Skin of body (tissue), 2 donors: ENCODE data around the gene TBX5. TPM values are rescaled to one million over a fixed set of nuclear protein-coding genes. Genes with fewer than 3 reads are reported as not detected.
"Not testable (repeated sequence)": the region's sequence is repeated elsewhere in the genome, so short reads cannot be mapped to it uniquely, and the experiment has no call there.

Experiments
- DNase-seq: peaks from one replicate; lab custom pipeline; 2025; lab: John Stamatoyannopoulos, UW
- total RNA-seq: library from RNA; depleted of rRNA; stranded (reverse); fragments of >200 nt; gene quantifications from one replicate; pipeline ENCODE4 v1.2.3, GENCODE V29; 2014

The TBX5 gene
- total RNA-seq, 1 donor from 2014 or later, result 1.4 TPM

- no peak for DNase-seq
Measured at GRCh38 chr12:114384739-114385138, 21.2 kb downstream of the TBX5 start.

DNA sequence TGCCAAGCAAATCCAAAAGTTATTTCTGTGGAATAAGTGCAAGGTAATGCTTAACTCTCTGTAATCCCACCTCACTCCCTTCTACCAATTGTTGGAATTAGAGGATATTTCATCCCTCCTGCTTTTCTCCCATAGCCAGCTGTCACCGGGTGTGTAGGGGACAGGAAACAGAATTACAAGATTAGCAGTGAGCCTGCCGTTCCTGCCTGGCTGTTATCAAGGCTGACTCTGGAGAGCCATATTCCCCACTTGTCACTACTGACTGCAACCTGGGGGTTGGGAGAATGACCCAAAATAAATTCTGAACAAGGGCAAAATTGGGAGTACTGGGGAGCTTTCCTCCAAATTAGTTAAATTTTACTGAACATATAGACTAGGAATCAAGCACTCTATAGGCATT lies 24.8 kb downstream of the TBX5 start:
- DNase-seq, result no peak

DNA sequence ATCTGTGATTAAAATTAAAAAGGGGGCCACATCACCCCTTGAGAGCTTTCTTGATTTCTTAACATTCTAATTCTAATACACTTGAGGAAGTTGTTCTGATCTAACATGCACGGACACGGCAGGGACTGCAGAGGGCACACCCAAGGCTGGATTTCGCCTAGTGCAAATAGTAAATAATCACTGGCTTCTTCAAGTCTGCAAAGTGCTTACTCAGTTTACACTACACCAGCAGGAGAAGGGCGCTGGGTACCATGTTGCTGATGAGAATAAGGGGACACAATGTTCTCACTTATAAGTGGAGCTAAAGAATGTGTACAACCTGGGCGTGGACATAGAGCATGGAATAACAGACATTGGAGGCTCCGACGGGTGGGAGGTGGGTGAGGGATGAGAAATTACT lies 34.2 kb downstream of the TBX5 start:
- no peak for DNase-seq

- no peak for DNase-seq
Measured at GRCh38 chr12:114371250-114371649, 34.7 kb downstream of the TBX5 start.

GRCh38 chr12:114368685-114369452 lies 37.1 kb downstream of the TBX5 start:
- peak; percentile 30 for DNase-seq

DNA sequence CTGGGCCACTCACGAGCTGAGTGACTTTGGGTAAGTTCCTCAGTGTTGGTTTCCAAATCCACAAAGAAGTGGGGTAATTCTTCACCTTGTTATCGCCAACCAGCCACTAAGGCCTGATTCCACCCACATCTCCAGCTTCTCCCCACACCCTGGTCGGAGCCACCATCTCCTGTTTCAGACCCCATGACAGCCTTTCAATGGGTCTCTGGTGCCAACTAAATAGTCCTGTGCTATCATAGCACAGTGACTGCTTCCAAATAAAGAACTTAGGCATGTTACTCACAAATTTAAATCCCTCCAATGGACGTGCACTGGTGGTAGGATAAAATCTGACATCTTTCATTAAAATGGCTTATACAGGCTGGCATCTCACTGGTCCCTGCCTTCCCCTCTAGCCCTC lies 44.0 kb downstream of the TBX5 start:
- no peak for DNase-seq

- DNase-seq, result no peak
Measured at GRCh38 chr12:114361545-114361944, 44.4 kb downstream of the TBX5 start.

GRCh38 chr12:114360485-114360884 lies 45.5 kb downstream of the TBX5 start:
- DNase-seq, result no peak

GRCh38 chr12:114355389-114356088 lies 50.4 kb downstream of the TBX5 start:
- DNase-seq, result no peak

DNA sequence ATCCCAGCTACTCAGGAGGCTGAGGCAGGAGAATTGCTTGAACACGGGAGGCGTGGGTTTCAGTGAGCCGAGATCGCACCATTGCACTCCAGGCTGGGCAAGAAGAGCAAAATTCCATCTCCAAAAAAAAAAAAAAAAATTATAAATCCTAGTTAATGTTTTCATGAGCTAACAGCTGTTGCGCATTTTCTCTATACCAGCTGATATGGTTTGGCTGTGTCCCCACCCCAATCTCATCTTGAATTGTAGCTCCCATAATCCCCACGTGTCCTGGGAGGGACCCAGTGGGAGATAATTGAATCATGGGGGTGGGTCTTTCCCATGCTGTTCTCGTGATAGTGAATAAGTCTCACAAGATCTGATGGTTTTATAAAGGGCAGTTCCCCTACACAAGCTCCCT lies 56.7 kb downstream of the TBX5 start:
- not testable (repeated sequence) for DNase-seq

- no peak for DNase-seq
Measured at GRCh38 chr12:114347861-114348260, 58.1 kb downstream of the TBX5 start.

- no peak for DNase-seq
Measured at GRCh38 chr12:114344831-114345230, 61.1 kb downstream of the TBX5 start.

DNA sequence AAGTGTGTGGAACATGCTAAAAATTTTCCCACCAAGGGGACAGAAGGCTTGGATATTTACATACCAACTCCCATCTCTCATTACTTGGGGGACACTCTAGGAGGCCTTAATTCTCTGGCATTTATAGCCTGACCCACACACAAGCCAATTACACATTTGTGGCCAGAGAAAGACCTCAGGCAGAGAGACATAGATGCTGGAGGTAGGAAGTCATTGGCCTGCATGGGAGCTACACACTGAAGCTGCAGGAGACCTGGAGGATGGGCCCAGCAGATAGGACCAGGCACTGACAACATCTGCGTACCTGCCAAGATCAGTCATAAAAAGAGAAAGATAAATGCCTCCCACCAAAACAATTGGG lies 61.7 kb downstream of the TBX5 start:
- DNase-seq, result no peak

- DNase-seq, result no peak
Measured at GRCh38 chr12:114343585-114344302, 62.2 kb downstream of the TBX5 start.

- DNase-seq, result no peak
Measured at GRCh38 chr12:114342656-114343055, 63.3 kb downstream of the TBX5 start.

DNA sequence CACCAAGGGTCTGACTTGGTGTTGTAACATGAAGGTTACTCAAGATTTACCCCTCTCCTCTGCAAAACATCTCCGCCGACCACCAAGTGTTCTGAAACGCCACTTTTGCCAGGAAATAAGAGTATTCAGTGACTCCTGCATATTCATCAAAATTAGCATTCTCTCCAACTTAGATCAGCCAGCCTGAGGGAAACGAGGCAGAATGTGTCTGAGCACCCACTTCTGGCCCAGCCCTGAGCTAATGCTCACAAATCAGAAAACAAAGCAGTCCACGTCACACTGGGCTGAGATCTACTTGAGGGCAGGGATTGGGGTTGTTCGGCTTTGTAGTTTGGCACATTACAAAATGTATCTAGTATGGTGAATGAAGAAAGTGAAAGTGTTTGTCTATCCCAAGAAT lies 64.3 kb downstream of the TBX5 start:
- no peak for DNase-seq

- no peak for DNase-seq
Measured at GRCh38 chr12:114340231-114340630, 65.7 kb downstream of the TBX5 start.

DNA sequence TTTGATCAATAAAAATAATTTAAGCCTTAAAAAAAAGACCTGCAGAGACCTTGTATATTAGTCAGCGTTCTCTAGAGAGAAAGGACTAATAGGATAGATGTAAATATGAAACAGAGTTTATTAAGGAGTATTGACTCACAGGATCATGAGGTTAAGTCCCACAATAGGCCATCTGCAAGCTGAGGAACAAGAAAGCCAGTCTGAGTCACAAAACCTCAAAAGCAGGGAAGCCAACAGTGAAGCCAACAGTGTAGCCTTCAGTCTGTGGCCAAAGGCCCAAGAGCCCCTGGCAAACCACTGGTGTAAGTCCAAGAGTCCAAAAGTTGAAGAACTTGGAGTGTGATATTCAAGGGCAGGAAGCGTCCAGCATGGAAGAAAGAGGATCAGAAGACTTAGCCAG lies 66.3 kb downstream of the TBX5 start:
- no peak for DNase-seq

DNA sequence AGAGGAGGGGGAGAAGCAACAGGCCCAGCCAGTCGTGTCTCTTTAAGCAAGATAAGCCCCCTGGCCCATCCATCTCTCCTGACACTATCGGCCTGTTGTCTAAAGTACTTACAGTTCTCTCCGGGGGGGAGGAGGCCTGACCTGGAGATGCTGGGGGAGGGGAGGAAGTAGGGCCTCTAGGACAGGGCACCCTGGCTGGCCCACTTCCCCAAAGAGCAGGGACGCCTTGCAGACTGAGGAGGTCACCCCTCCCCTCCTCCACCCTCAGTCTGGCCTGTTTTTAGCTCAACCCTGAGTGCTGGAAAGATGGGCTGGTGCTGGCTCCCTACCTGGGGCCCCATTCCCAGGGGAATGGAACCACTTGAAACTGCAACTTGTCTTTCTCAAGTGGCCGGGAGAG lies 70.3 kb downstream of the TBX5 start:
- no peak for DNase-seq

DNA sequence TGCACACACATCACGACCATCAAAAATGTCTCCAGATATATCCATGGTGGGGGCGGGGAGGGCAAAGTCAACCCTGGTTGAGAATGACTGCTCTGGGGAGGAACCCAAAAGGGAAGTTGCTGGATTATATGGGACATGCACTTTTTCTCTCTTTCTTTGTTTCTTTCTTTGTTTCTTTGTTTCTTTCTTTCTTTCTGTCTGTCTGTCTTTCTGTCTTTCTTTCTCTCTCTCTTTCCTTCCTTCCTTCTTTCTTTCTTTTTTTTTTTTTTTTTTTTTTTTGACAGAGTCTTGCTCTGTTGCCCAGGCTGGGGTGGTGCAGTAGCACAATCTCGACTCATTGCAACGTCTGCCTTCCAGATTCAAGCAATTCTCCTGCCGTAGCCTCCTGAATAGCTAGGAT lies 71.5 kb downstream of the TBX5 start:
- DNase-seq, result no peak

- DNase-seq, result no peak
Measured at GRCh38 chr12:114328292-114328691, 77.7 kb downstream of the TBX5 start.

GRCh38 chr12:114327765-114328164 lies 78.2 kb downstream of the TBX5 start:
- no peak for DNase-seq

GRCh38 chr12:114321524-114321923 lies 84.4 kb downstream of the TBX5 start:
- DNase-seq, result no peak
